22Rv1 (cell line): ENCODE measurements around the gene SNUPN.

Source experiments
- H3K27ac ChIP-seq: fragments of 450-650 bp; 2 replicates; pipeline ENCODE4 v1.5.1; 2017
- CTCF ChIP-seq: fragments of 450-650 bp; IDR thresholded peaks from 2 replicates; pipeline ENCODE4 v1.5.1; 2017; ENCODE audit warnings: mild to moderate bottlenecking
- ZFX ChIP-seq: fragments of 450-650 bp; IDR thresholded peaks from 2 replicates; pipeline ENCODE4 v1.6.1; 2017; ENCODE audit warnings: antibody characterized with exemption, borderline replicate concordance

Gene SNUPN

GRCh38 chr15:75554717-75555116, 70.8 kb downstream of the SNUPN start:
- no peak for TF ChIP-seq ZFX
- TF ChIP-seq CTCF: no peak
- H3K27ac ChIP-seq: no peak overlapping the region

- no peak overlapping the region for H3K27ac ChIP-seq
- no peak for TF ChIP-seq ZFX
- no peak for TF ChIP-seq CTCF
Measured at GRCh38 chr15:75553659-75554058, 71.9 kb downstream of the SNUPN start.

- TF ChIP-seq CTCF (no peak), ZFX (no peak)
Measured at GRCh38 chr15:75551091-75551490, 74.4 kb downstream of the SNUPN start.

More at GRCh38 chr15:75551091-75551490, 74.4 kb downstream of the SNUPN start:
- H3K27ac ChIP-seq: no peak overlapping the region
